Activated CD4-positive, alpha-beta T cell treated with anti-CD3 and anti-CD28 coated beads, Interleukin-2, amount 10 ng/mL, durations not matched to agents 24 days and 14 days (primary cell): ENCODE data around the gene UMAD1. TPM values are rescaled to one million over a fixed set of nuclear protein-coding genes. Genes with fewer than 3 reads are reported as not detected.

Experiments
- DNase-seq: peaks from one replicate; pipeline ENCODE4 v3.0.0; 2022
- H3K27ac Mint-ChIP-seq: one replicate; pipeline ENCODE4 v1.8.0; 2022; ENCODE audit warnings: mild to moderate bottlenecking, mixed read lengths
- H3K27me3 Mint-ChIP-seq: one replicate; pipeline ENCODE4 v1.8.0; 2022; ENCODE audit warnings: mixed read lengths
- H3K36me3 Mint-ChIP-seq: one replicate; pipeline ENCODE4 v1.8.0; 2022; ENCODE audit warnings: low read depth, mild to moderate bottlenecking, mixed read lengths
- H3K4me1 Mint-ChIP-seq: one replicate; pipeline ENCODE4 v1.8.0; 2021; ENCODE audit warnings: mixed read lengths
- H3K4me3 Mint-ChIP-seq: one replicate; pipeline ENCODE4 v1.8.0; 2022; ENCODE audit warnings: mild to moderate bottlenecking, moderate library complexity, mixed read lengths
- H3K9me3 Mint-ChIP-seq: one replicate; pipeline ENCODE4 v1.8.0; 2021; ENCODE audit warnings: mixed read lengths
- intact Hi-C: fragments of 100-400 bp; cut with micrococcal nuclease; formaldehyde crosslinking; loops from one replicate; pipeline ENCODE4 v1.15.1; 2023
- total RNA-seq: library from RNA; stranded (reverse); gene quantifications from 2 replicates; pipeline ENCODE4 v1.2.3, GENCODE V29; 2022

UMAD1 gene
- total RNA-seq, 1 donor from 2014 or later: 11.8 TPM

GRCh38 chr7:7779888-7780287 lies 139.3 kb downstream of the UMAD1 start:
- intact Hi-C loops: loop anchor here (10.0 kb wide), 1 partner anchor 215 kb away; the partner anchor contains the start of gene MIOS
- no peak for DNase-seq
- Mint-ChIP-seq H3K27me3 (no peaks in the 10 kb centered on the region), H3K4me1 (peaks cover 11% of the 10 kb centered on the region), H3K36me3 (no peaks in the 10 kb centered on the region), H3K9me3 (peaks cover 6% of the 10 kb centered on the region), H3K4me3 (no peak overlapping the region), H3K27ac (no peak overlapping the region)

GRCh38 chr7:7783001-7783400 lies 142.4 kb downstream of the UMAD1 start:
- intact Hi-C loops: no loop called here
- Mint-ChIP-seq H3K4me1 (peaks cover 11% of the 10 kb centered on the region), H3K27ac (no peak overlapping the region), H3K36me3 (no peaks in the 10 kb centered on the region), H3K9me3 (no peaks in the 10 kb centered on the region), H3K4me3 (no peak overlapping the region), H3K27me3 (no peaks in the 10 kb centered on the region)
- no peak for DNase-seq

- Mint-ChIP-seq H3K9me3 (no peaks in the 10 kb centered on the region), H3K27ac (no peak overlapping the region), H3K4me3 (no peak overlapping the region), H3K36me3 (no peaks in the 10 kb centered on the region), H3K4me1 (peaks cover 6% of the 10 kb centered on the region), H3K27me3 (no peaks in the 10 kb centered on the region)
- no peak for DNase-seq
- intact Hi-C loops: no loop called here
Measured at GRCh38 chr7:7785344-7785973, 144.9 kb downstream of the UMAD1 start.

GRCh38 chr7:7786595-7786994 lies 146.0 kb downstream of the UMAD1 start:
- no peak for DNase-seq
- H3K27ac Mint-ChIP-seq: no peak overlapping the region
- H3K4me3 Mint-ChIP-seq: no peak overlapping the region
- no peaks in the 10 kb centered on the region for H3K9me3 Mint-ChIP-seq
- H3K4me1 Mint-ChIP-seq: peaks cover 5% of the 10 kb centered on the region
- no peaks in the 10 kb centered on the region for H3K27me3 Mint-ChIP-seq
- H3K36me3 Mint-ChIP-seq: no peaks in the 10 kb centered on the region
- intact Hi-C loops: no loop called here

- Mint-ChIP-seq H3K4me3 (no peak overlapping the region), H3K27me3 (no peaks in the 10 kb centered on the region), H3K27ac (no peak overlapping the region), H3K4me1 (peaks cover 1% of the 10 kb centered on the region), H3K9me3 (no peaks in the 10 kb centered on the region), H3K36me3 (peaks cover 5% of the 10 kb centered on the region)
- intact Hi-C loops: no loop called here
- no peak for DNase-seq
Measured at GRCh38 chr7:7789551-7789988, 149.0 kb downstream of the UMAD1 start.

GRCh38 chr7:7790041-7790741 lies 149.6 kb downstream of the UMAD1 start:
- H3K27me3 Mint-ChIP-seq: no peaks in the 10 kb centered on the region
- no peaks in the 10 kb centered on the region for H3K9me3 Mint-ChIP-seq
- no peak overlapping the region for H3K27ac Mint-ChIP-seq
- peaks cover 3% of the 10 kb centered on the region for H3K4me1 Mint-ChIP-seq
- peaks cover 5% of the 10 kb centered on the region for H3K36me3 Mint-ChIP-seq
- intact Hi-C loops: no loop called here
- no peak for DNase-seq
- H3K4me3 Mint-ChIP-seq: no peak overlapping the region

GRCh38 chr7:7791523-7791922 lies 151.0 kb downstream of the UMAD1 start:
- no peak for DNase-seq
- Mint-ChIP-seq H3K4me1 (peaks cover 10% of the 10 kb centered on the region), H3K9me3 (peaks cover 9% of the 10 kb centered on the region), H3K36me3 (peaks cover 13% of the 10 kb centered on the region), H3K4me3 (no peak overlapping the region), H3K27me3 (no peaks in the 10 kb centered on the region), H3K27ac (no peak overlapping the region)
- intact Hi-C loops: no loop called here

- peaks cover 12% of the 10 kb centered on the region for H3K9me3 Mint-ChIP-seq
- peaks cover 10% of the 10 kb centered on the region for H3K4me1 Mint-ChIP-seq
- no peak for DNase-seq
- intact Hi-C loops: no loop called here
- H3K36me3 Mint-ChIP-seq: peaks cover 18% of the 10 kb centered on the region
- no peak overlapping the region for H3K4me3 Mint-ChIP-seq
- H3K27me3 Mint-ChIP-seq: no peaks in the 10 kb centered on the region
- H3K27ac Mint-ChIP-seq: no peak overlapping the region
Measured at GRCh38 chr7:7792056-7792455, 151.5 kb downstream of the UMAD1 start.

GRCh38 chr7:7793249-7793648 lies 152.7 kb downstream of the UMAD1 start:
- DNase-seq: no peak
- Mint-ChIP-seq H3K27ac (no peak overlapping the region), H3K9me3 (peaks cover 17% of the 10 kb centered on the region), H3K4me1 (peaks cover 10% of the 10 kb centered on the region), H3K27me3 (no peaks in the 10 kb centered on the region), H3K36me3 (peaks cover 25% of the 10 kb centered on the region), H3K4me3 (no peak overlapping the region)
- intact Hi-C loops: no loop called here

- H3K9me3 Mint-ChIP-seq: peaks cover 17% of the 10 kb centered on the region
- intact Hi-C loops: no loop called here
- DNase-seq: no peak
- no peak overlapping the region for H3K27ac Mint-ChIP-seq
- peaks cover 10% of the 10 kb centered on the region for H3K4me1 Mint-ChIP-seq
- H3K4me3 Mint-ChIP-seq: no peak overlapping the region
- H3K36me3 Mint-ChIP-seq: peaks cover 25% of the 10 kb centered on the region
- H3K27me3 Mint-ChIP-seq: no peaks in the 10 kb centered on the region
Measured at GRCh38 chr7:7793921-7794320, 153.4 kb downstream of the UMAD1 start.

- Mint-ChIP-seq H3K4me1 (peaks cover 9% of the 10 kb centered on the region), H3K27ac (no peak overlapping the region), H3K27me3 (no peaks in the 10 kb centered on the region), H3K36me3 (peaks cover 25% of the 10 kb centered on the region), H3K9me3 (peaks cover 17% of the 10 kb centered on the region), H3K4me3 (no peak overlapping the region)
- intact Hi-C loops: no loop called here
- no peak for DNase-seq
Measured at GRCh38 chr7:7795203-7795602, 154.7 kb downstream of the UMAD1 start.

GRCh38 chr7:7795630-7796121 lies 155.1 kb downstream of the UMAD1 start:
- DNase-seq: no peak
- no peaks in the 10 kb centered on the region for H3K27me3 Mint-ChIP-seq
- H3K4me3 Mint-ChIP-seq: no peak overlapping the region
- peaks cover 17% of the 10 kb centered on the region for H3K9me3 Mint-ChIP-seq
- intact Hi-C loops: no loop called here
- peaks cover 9% of the 10 kb centered on the region for H3K4me1 Mint-ChIP-seq
- H3K36me3 Mint-ChIP-seq: peaks cover 25% of the 10 kb centered on the region
- H3K27ac Mint-ChIP-seq: no peak overlapping the region

GRCh38 chr7:7798510-7798909 lies 158.0 kb downstream of the UMAD1 start:
- H3K4me3 Mint-ChIP-seq: no peak overlapping the region
- H3K27ac Mint-ChIP-seq: no peak overlapping the region
- H3K36me3 Mint-ChIP-seq: peaks cover 22% of the 10 kb centered on the region
- intact Hi-C loops: no loop called here
- no peaks in the 10 kb centered on the region for H3K27me3 Mint-ChIP-seq
- DNase-seq: no peak
- peaks cover 17% of the 10 kb centered on the region for H3K9me3 Mint-ChIP-seq
- H3K4me1 Mint-ChIP-seq: peaks cover 9% of the 10 kb centered on the region

GRCh38 chr7:7799138-7799537 lies 158.6 kb downstream of the UMAD1 start:
- no peak overlapping the region for H3K4me3 Mint-ChIP-seq
- H3K27me3 Mint-ChIP-seq: no peaks in the 10 kb centered on the region
- DNase-seq: no peak
- intact Hi-C loops: no loop called here
- peaks cover 9% of the 10 kb centered on the region for H3K4me1 Mint-ChIP-seq
- H3K36me3 Mint-ChIP-seq: peaks cover 22% of the 10 kb centered on the region
- H3K27ac Mint-ChIP-seq: no peak overlapping the region
- peaks cover 17% of the 10 kb centered on the region for H3K9me3 Mint-ChIP-seq
